HEK293T (cell line): ENCODE results near the gene ELMO3.

Experiments
- FOXK2 ChIP-seq: fragments of 450-650 bp; IDR thresholded peaks from 2 replicates; pipeline ENCODE4 v1.6.1; 2016; ENCODE audit warnings: mild to moderate bottlenecking
- HDGF ChIP-seq: fragments of 450-650 bp; IDR thresholded peaks from 2 replicates; pipeline ENCODE4 v1.6.1; 2017; ENCODE audit warnings: antibody characterized with exemption, borderline replicate concordance
- L3MBTL2 ChIP-seq: fragments of 450-650 bp; conservative IDR thresholded peaks from 2 replicates; pipeline ENCODE4 v1.6.1; 2016; ENCODE audit warnings: mild to moderate bottlenecking
- SP1 ChIP-seq: fragments of 450-650 bp; IDR thresholded peaks from 2 replicates; pipeline ENCODE4 v1.6.1; 2017
- ZNF384 ChIP-seq: fragments of 450-650 bp; IDR thresholded peaks from 2 replicates; pipeline ENCODE4 v1.6.1; 2016

DNA sequence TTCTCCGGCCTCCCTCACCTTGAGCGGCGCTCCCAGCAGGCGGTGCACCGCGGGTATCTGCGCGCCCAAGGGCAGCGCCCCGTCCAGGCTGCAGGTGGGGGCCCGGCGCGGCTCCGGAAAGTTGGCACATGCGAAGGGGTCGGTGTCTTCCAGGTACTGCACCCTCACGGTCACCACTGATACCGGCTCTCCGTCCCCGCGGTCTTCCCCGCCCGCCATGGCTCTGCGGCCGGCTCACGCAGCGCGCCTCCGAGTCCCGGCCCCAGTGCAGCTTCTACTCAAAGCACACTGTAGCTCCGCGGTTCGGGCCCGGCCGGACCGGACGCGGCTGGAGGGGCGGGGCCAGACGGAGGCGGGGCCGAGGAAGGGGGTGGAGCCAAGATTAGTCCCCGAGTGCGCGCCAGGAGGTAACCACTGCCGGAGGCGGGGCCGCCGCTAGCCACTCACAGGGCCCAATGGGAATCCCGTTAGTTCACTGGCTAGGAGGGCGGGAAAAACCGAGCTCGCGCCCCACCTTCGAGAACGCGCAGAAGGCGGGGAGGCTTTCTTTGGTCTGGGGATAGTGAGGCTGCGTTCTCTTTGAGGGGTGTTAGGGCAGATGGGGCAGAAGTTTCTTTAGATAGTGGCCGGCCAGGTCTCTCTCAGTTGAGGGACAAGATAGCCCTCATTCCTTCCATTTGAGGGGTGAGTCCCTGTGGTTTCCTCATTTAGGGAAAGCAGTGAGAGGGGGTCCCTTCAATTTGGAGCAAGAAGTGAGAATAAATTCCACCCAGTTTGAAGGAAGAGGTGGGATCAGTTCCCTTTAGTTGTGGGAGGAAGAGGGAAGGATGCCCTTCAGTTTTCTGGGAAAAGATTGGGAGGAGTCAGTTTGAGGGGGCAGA, 48.5 kb downstream of the ELMO3 start, which contains the start of gene FHOD1:
- TF ChIP-seq HDGF (peak; percentile 97; the same call in 1 of the 2 replicates), L3MBTL2 (peak; percentile 94), SP1 (no peak), ZNF384 (no peak), FOXK2 (no peak)
